NCI-H748 (cell line): ENCODE data around the gene SSPN.
A peak's percentile ranks its signal among the peaks of the same experiment; 100 is the strongest.

Source experiments
- DNase-seq: peaks from one replicate; lab custom pipeline; 2025; ENCODE audit not compliant: unreplicated experiment; lab: John Stamatoyannopoulos, UW

SSPN gene, protein sequence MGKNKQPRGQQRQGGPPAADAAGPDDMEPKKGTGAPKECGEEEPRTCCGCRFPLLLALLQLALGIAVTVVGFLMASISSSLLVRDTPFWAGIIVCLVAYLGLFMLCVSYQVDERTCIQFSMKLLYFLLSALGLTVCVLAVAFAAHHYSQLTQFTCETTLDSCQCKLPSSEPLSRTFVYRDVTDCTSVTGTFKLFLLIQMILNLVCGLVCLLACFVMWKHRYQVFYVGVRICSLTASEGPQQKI

DNA sequence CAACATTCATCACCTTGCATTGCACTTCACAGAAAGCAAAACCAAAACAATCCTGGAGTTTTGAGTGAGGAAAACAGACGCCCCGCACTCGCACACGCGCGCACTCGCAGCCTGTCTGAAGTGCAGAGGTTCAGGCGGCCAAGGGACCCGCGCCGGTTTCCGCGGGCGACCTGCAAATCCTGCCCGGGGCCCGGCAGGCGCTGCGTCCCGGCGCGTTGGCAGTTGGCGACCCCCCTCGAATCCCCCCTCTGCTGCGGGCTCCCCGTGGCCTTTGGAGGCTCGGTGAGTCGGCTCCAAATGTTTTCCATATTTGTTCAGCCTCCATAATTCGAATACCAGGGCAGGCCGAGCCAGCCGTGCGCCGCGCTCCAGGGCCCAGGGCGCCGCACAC is at the start of gene SSPN:
Gene SSPN (plus strand): TSS at position 324 of the 391 bp plus-strand sequence. CDS start 100 bp downstream, outside the sequence.
- peak; percentile 47 for DNase-seq

- no peak for DNase-seq
Measured at GRCh38 chr12:26148291-26148690, 47.1 kb upstream of the SSPN start.

GRCh38 chr12:26149968-26150500 is 45.3 kb upstream of the SSPN start:
- no peak for DNase-seq

GRCh38 chr12:26150736-26151450 is 44.5 kb upstream of the SSPN start:
- DNase-seq: no peak

DNA sequence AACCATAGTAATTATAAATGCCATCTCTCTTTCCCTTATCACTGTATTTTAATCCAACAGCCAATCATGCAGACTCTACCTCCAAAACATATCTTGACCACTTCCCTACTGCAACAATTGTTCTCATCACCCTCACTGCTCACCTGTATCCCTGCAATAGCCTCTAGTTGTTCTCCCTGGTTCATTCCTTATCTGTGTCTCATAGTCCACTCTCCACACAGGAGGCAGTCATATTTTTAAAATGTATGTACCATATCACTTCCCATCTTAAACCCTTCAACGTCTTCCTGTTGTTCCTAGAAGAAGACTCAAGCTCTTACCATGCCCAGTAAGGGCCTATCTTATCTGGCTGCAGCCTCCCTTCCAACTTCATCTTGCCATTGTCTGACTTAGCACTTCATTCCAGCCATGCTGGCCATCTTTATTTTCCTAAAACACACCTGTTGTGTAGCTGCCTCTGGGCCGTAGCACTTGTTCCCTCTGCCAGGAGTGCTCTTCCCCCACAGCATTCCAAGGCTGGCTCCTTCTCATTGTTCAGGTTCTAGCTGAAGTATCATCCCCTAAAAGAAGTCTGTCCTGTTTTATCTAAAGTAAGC is 42.8 kb upstream of the SSPN start:
- no peak for DNase-seq

- DNase-seq: no peak
Measured at GRCh38 chr12:26153421-26154154, 41.8 kb upstream of the SSPN start.

GRCh38 chr12:26156201-26156871 is 39.0 kb upstream of the SSPN start:
- DNase-seq: no peak

- no peak for DNase-seq
Measured at GRCh38 chr12:26157001-26157400, 38.4 kb upstream of the SSPN start.

DNA sequence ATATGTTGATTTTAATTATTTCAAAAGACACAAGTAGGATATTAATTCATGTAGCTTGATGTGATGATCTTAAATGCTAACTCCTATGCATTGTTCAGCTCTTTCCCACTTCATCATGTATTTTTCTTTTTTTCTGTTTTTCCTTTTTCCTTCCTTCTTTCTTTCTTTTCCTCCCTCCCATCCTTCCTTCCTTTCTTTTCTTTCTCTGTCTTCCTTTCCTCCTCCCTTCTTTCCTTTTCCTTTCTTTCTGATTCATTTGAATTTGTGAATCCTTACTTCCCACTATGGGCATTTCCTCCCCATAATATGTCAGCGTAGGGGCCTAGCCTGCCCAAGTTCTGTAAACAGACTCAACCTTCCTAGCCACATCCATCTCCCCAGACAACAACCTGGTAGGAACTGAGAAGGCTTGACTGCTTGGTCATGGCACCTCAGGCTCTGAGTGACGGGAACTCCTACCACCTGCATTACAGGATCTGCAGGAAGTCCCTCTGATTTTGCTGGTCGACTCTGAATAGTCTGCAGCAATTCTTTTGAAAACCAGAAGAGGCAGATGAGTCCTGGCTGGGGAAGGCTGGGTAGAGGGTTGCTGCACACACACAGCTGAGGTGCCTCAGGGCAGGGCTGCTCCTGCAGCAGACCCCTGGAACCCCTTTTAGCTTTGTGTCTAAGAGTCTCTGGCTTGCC is 37.2 kb upstream of the SSPN start:
- no peak for DNase-seq

DNA sequence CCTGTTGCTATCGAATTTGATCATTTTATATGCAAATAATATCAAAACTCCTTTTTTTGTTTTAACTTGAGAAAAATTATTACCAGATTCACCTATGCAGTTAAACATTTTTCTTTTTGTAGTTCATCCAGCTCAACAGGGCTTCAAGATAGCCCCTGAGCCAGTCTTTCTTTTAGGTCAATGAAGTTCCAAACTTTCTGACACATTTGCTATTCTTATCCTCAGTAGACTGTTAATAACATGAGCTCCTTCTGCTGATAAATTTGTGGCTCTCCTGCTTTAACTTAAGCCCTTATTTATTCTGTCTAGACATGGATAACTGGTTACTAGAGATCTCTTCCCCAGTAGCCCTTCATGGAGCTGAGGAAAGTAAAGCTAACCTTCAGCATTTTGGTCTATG is 33.2 kb upstream of the SSPN start:
- DNase-seq: no peak

DNA sequence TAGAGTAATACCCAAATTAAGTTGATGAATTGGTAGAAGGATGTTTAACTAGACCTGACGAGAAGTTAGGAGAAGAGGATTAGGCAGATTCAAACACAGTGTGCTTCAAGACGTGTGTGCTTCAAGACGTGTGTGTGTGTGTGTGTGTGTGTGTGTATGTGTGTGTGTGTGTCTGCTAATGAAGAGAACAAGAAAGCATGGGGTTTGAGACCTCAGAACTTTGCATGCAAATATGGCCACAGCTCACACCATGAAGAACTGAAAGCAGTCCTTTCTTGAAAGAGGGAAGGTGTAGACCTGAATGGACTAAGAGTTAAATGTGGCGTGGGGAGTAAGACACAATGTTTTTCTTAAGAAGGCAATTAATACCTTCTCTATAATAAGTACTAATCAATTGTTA is 32.5 kb upstream of the SSPN start:
- DNase-seq: no peak

DNA sequence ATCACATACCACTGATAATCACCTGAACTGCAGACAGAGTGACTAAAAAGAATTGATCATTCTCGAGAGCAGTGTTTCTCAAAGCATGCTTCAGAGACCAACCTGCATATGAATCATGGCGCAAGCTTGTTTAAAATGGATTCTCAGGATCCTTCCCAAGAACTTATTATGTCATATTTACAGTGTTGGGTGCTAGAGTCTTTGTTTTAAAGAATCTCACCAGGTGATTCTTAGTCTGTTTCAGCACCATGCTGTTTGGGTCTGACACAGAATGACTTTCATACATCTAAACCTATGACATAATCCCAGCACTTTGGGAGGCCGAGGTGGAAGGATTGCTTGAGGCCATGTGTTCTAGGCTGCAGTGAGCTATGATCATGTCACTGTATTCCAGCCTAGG is 31.3 kb upstream of the SSPN start:
- DNase-seq: no peak

- no peak for DNase-seq
Measured at GRCh38 chr12:26172013-26172412, 23.4 kb upstream of the SSPN start.

DNA sequence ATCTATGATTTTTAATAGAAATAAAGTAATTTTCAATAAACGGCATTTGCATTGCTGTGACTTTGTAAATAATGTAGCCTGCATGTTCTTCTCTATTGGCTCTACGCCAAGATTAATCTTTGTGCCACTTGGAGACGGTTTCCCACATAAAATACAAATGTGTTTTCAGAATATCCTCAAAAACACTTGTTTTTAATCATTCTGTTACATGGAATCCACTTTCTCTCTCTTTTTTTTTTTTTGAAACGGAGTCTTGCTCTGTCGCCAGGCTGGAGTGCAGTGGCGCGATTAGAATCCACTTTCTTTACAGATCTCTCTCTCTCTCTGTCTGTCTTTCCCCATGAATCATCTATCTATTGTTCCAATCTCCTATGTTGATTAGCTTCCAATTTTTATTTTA is 22.8 kb upstream of the SSPN start:
- peak; percentile 1 for DNase-seq

- peak; percentile 2 for DNase-seq
Measured at GRCh38 chr12:26172946-26173552, 22.3 kb upstream of the SSPN start.

GRCh38 chr12:26176725-26177124 is 18.6 kb upstream of the SSPN start:
- DNase-seq: no peak

DNA sequence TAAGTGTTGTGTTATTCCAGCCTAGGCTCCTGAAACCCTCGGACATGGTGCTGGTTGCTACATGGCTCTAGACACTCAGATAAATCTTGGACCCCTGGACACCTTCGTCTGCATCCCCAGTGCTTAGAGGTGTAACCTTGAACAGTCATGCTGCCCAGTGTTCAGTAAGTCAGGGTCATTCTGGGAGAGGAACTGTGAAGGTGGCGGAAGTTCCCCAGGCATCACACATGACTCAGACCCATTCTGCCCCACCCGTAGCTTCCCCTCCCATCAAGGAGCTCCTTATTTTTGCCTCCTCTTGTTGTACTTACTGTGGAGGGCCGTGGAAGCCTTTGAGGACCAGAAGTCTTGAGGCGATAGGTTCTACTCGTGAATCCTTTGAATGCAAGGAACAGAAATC is 18.1 kb upstream of the SSPN start:
- DNase-seq: no peak

GRCh38 chr12:26179826-26180225 is 15.5 kb upstream of the SSPN start:
- peak; percentile 28 for DNase-seq

- DNase-seq: no peak
Measured at GRCh38 chr12:26182377-26182776, 13.0 kb upstream of the SSPN start.
